HG03280 (cell line): ENCODE data around the gene WAS.
A peak's percentile ranks its signal among the peaks of the same experiment; 100 is the strongest.
"Not testable (repeated sequence)": the region's sequence is repeated elsewhere in the genome, so short reads cannot be mapped to it uniquely, and the experiment has no call there.

Source experiments
- ATAC-seq: cut with Tn5 transposase; IDR thresholded peaks from one replicate; pipeline ENCODE4 v1.9.1; 2021; ENCODE audit warnings: mild to moderate bottlenecking, moderate library complexity; ENCODE audit not compliant: unreplicated experiment

The WAS gene

GRCh38 chrX:48684134-48684533 is 535 bp downstream of the WAS start:
- ATAC-seq, result no peak

DNA sequence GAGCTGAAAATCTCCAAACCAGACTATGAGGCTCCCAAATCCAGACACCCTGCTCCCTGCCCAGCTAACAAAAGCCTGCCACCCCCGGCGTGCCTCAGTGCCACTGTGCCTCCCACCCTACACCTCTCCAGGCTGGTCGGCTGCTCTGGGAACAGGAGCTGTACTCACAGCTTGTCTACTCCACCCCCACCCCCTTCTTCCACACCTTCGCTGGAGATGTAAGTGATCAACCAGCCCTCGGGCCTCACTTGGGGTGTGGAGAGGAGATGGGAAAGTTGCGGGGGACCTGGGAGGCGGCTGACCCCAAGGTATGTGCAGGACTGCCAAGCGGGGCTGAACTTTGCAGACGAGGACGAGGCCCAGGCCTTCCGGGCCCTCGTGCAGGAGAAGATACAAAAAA is 1.8 kb downstream of the WAS start:
- no peak for ATAC-seq

- ATAC-seq, result no peak
Measured at GRCh38 chrX:48688531-48689150, 5.0 kb downstream of the WAS start.

DNA sequence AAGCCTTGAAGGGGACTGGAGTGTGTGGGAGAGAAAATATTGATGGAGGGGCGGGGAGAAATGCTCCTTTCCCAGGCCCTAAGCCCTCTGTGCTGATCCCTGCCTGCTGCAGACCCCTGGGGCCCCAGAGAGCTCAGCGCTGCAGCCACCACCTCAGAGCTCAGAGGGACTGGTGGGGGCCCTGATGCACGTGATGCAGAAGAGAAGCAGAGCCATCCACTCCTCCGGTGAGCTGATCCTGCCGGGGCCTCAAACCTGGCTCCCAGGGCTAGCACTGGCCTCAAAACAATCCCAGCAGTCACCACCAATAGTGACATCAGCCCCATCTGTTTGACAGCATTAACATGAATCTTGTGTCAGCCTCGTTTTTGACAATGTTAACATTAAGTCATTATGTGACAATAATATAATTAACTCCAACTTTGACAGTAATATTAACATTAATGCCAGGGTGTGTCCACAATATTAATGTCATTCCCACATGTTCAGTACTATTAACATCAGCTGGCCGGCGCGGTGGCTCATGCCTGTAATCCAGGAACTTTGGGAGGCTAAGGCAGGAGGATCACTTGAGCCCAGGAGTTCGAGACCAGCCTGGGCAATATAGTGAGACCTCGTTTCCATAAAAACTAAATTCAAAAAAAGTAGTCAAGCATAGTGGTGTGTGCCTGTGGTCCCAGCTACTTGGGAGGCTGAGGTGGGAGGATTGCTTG is 5.8 kb downstream of the WAS start:
- ATAC-seq, result no peak

DNA sequence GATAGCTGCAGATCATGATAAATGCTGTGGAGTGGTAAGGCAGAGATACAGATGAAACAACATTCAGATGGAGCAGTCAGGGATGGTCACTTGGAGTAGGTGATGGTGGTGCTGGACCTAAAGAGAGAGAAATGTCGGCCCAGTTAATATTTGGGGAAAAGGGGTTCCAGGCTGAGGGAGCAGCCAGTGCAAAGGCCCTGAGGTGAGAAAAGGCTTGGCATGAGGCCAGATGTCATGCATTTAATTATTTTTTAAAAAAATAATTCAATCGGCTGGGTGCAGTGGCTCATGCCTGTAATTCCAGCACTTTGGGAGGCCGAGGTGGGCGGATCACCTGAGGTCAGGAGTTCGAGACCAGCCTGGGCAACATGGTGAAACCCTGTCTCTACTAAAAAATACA is 8.1 kb downstream of the WAS start:
- ATAC-seq, result not testable (repeated sequence)

GRCh38 chrX:48694776-48695533 is 11.4 kb downstream of the WAS start:
- no peak for ATAC-seq

GRCh38 chrX:48695534-48695896 is 11.9 kb downstream of the WAS start:
- ATAC-seq, result no peak

- ATAC-seq, result no peak
Measured at GRCh38 chrX:48695925-48696300, 12.3 kb downstream of the WAS start.

- peak; percentile 88 for ATAC-seq
Measured at GRCh38 chrX:48696301-48696908, 12.8 kb downstream of the WAS start, which contains the start of gene SUV39H1. Gene SUV39H1 (plus strand): TSS chrX:48696734. CDS start chrX:48696785, 51 bp downstream.

- peak; percentile 11 for ATAC-seq
Measured at GRCh38 chrX:48696909-48697727, 13.5 kb downstream of the WAS start.

DNA sequence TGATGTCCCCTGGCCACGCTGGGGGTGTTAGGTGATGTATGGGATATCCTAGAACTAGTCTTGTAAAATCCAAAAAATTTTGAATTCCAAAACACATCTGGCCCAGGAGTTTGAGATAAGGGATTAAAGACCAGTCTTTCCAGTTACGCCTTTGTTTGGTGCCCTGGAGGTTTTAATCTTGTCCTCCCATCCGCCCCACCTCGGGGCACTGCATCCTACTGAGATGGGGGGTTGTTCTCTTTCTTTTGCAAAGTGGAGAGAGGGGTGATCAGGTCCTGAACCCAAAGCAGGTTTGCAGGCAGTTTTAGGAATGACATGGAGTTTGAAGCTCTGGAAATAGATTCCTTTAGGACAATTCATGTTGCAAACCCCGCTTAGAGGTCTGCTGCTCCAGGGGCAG is 14.7 kb downstream of the WAS start:
- ATAC-seq, result no peak

GRCh38 chrX:48700246-48700645 is 16.6 kb downstream of the WAS start:
- ATAC-seq, result no peak

DNA sequence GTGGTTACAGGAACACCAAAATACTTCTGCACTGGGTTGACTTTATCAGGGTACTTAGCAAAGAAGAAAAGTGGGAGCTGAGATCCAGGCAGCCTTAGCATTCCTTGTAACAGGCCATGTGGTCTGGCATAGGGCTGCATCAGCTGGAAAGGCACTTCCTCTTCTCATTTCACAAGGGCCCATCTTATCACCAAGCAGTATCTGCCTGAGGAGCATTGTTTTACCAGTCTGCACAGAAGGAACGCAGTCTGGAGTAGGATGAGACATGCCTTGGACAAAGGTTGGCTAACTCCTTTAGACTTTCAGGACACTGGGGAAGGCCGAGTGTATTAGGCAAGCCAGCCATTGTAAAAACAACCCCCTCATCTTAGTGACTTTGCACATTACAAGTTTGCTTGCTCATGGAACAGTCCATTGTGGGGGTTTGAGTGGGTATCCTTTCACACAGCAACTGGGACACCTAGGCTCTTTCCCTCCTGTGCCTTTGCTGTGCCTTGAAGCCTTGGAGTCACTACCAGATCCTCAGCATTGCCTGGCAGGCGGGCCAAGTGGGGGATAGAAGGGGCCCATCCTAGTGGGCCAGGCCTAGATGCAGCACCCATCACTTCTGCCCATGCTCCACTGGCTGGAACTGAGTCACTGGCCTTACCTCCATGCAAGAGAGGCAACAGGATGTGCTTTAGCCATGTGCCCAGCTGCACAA is 17.5 kb downstream of the WAS start:
- ATAC-seq, result no peak

DNA sequence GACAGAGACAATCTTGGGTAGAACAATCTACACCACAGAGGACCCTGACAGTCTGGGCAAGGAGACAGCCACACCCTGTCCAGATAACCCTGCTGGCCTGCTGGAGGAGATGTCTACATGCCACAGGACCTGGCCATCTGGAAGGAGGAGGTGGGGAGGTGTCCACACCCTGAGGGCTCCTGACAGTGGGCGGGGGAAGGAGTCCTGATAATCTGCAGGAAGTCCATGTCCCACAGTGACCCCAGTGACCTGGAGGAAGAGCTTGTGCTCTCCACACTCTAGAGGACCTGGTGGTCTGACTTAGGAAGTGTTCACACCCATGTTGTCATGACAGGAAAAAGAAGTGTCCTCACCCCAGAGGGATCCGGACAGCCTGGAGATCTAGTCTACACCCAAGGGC is 18.4 kb downstream of the WAS start:
- no peak for ATAC-seq

DNA sequence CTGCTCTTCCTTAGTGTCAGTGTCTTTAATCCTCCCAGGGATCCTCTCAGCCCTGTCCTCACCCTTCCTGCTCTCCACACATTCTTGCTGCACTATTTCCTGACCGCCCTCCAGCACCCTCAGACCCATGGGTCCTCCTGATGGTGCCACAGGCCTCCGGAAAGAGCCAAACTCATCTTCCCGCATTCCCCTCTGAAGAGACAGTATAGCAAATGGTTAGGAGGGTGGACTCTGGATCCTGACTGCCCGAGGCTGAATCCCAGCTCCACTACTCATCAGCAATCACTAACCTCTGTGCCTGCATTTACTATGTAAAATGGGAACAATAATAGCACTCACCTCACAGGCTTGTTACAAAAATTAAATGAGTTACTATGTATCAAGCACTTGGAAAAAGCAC is 19.1 kb downstream of the WAS start:
- no peak for ATAC-seq

- no peak for ATAC-seq
Measured at GRCh38 chrX:48703228-48703627, 19.6 kb downstream of the WAS start.

DNA sequence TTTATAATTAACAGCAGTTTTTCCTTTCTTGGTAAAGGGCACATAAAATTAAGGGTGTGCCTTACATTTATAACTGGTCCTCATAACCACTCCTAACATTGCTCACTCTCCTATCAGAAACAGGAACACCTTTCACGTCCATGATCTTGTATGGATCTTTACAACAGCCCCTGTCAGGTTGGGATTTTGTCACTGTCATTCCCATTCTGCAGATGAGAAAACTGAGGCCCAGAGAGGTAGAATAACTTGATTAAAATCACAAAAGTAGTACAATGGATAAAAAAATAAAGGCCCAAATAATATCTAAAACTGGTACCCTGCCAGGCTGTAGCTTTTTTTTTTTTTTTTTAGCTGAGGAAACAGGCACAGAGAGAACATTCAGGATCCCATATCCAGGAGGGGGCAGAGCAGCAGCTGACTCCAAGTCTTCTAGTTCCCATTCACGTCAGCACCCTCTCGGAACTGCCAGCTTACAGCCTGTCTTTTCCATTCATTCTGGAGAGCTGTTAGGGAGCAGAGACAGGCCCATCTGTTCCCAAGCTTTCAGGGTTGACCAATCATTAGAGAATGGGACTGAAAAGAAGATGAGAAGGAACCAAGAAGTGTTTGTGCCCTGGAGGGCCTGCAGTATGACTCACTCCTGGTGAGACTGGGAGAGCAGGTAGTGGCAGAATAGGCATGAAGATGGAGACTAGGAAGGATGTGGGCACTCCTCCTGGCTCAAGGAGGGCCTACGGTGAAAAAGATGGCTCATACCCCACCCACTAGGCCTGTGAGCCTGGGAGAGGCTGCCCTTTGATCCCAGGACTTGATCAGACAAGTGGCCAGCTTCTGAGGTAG is 20.3 kb downstream of the WAS start:
- ATAC-seq, result no peak

DNA sequence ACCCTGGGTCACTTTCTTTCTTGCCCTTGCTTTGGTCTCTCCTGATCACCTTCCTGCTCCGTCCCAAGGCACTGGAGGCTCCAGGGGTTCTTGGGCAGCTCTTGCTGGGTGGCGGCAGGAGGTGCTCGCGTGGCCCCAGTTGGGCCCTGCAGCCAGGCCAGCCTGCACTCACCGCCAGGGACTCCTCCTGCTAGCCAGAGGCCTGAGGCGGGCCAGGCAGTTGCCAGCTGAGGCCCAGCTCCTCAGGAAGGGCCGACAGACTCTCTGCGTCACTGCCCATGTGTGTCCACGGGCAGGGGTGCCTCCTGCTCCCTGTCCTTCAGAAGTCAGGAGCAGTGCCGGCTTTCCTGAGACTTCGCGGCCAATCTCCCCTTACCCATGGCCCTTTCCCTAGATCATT is 22.3 kb downstream of the WAS start:
- no peak for ATAC-seq

- no peak for ATAC-seq
Measured at GRCh38 chrX:48709522-48710112, 26.0 kb downstream of the WAS start.
